Erythroblast (primary cell): Measurements from ENCODE around the gene RNF166.

Experiments
- GATA1 ChIP-seq: IDR thresholded peaks from 2 replicates; pipeline ENCODE4 v1.6.1; 2011; ENCODE audit warnings: low read depth, mild to moderate bottlenecking, control low read depth, low read length, moderate library complexity
- POLR2A ChIP-seq: IDR thresholded peaks from 2 replicates; pipeline ENCODE4 v1.6.1; 2011; ENCODE audit warnings: mild to moderate bottlenecking, low read length

GRCh38 chr16:88748364-88748763 lies 42.2 kb upstream of the RNF166 start:
- no peak for TF ChIP-seq POLR2A
- TF ChIP-seq GATA1: no peak
